ENCODE measurements around the gene PLCL2.
"Not testable (repeated sequence)": the region's sequence is repeated elsewhere in the genome, so short reads cannot be mapped to it uniquely, and the experiment has no call there.

The PLCL2 gene

DNA sequence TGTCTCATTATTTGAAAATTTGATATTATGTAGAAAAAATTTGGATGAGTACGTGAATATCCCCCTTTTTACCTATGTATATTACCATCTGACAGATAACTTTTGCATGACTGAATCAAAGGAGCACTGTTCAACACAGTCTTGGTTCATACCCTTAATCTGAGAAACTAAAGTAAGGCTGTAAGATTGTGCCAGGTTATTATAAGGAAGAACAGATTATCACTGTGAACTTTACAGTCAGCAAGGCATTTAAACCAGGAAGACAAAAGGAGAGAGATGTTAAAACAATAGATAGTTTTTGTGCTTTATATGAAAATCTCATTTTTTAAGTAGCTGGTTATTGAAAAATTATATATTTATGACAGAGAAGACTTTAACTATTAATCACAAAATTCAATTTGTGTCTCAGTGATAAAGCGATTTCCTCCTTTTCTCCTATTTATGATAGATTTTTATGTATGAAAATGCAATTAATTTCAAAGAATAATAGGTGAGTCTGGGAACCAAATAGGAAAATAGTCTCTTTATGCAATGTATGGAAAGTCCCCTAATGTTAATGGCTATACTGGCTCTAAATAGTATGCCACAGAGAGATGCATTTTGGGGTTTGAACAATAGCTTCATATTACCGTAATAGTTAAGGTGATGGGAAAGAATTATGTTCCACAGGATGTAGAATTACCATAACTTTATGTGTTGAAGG, 33.4 kb downstream of the PLCL2 start:
- DNase-seq (ENCODE audit: low spot score), result no peak

DNA sequence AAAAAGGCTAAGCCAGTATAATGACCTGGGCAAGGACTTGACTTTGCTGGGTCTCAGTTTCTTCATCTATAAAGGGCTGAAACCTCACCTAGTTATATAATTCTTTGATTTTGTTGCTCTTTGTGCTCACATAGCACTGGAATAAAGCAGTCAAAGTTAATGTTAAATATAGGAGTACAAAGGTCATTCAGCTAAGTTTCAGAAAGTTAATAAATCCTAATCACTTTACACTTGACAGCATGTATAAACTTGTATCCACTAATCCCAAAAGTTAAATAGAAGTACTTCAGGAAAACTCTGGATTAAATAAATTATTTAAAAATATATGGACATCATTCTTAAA, 33.9 kb downstream of the PLCL2 start:
- no peak for DNase-seq (ENCODE audit: low spot score)

DNA sequence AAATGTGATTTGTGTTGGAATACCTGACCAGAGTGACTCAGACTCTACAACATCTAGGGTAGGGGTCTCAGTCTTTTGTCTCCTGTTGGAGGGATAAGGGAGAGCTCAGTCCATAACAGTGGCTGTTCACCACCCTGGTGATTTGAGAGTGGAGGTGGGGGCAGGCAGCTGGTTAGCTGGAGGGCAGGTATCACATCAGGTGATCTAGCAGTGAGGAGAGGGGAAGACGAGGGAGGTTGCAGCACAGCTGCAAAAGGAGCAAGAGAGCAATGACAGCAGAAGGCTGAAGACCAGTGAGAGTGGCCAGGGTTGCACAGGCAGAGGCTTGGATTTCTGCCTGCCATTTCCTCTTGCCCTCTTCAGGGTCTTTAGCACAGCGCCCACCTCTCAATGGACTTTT, 38.4 kb downstream of the PLCL2 start:
- no peak for DNase-seq (ENCODE audit: low spot score)

DNA sequence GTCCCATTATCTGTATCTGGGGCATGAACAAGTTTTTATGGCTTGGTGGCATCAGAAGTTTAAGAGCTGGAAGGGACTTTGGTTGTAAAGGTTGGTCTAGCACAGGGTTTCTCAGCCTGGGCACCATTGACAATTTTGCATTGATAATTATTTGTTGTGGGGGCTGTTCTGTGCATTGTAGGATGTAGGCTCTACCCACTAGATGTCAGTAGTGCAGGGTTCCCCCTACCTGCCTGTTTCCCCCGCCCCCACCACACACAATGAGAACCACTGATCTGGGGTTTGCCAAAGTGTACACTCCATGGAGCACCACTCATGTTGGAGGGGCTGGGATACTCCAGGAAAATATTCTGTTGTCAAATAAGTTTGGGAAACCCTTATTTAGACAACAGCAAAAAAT, 42.7 kb downstream of the PLCL2 start:
- no peak for DNase-seq (ENCODE audit: low spot score)

DNA sequence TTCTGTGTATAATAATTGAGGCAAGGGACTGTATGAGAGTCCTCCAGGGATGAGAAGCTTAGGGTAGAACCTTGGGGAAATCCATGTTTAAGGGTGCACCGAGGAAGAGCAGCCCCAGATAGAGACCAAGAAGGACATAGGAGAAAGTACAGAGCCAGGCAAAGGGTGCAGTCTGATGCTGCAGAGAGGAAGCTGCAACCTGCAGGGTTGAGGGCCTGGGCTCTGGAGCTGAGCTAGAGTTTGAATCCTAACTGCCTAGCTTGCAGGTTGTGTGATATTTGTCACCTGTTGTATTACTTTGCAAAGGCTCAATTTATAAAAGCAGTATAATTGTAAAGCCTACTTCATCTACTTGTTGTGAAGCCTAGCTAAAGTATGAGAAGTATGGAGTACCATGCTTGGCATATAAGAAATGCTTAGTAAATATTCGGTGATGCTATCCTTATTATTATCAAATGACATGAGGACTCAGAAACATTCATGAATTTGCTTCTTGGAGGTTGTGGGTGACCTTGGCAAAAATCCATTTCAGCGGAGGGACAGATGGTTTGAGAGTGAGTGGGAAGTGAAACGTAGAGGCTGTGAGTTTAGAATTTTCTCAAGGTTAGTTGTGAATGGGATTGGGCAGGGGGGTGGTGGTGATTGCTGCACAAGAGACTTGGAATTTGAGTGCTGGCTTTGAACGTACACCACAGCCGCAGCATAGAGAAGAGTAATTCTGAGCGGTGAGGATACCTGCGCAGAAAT, 43.8 kb downstream of the PLCL2 start:
- no peak for DNase-seq (ENCODE audit: low spot score)

DNA sequence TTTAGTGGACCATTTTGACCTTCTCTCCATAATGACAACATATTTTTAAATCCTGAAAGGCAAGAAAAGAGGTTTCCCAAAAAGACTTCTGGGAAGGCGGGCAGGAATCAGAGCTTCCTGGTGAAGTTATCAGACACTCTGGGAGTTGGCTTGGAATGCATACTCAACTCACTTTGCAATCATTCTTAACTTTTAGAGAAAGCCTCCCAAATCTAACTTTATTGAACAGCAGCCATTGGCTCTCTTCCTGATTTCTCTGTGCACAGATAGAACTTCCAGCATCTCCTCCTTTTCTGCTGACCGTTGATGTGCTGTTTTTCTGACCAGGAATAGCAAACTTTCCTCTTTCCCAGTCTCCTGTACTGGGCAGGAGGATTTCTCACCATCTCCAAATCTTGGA, 44.6 kb downstream of the PLCL2 start:
- DNase-seq (ENCODE audit: low spot score), result no peak

DNA sequence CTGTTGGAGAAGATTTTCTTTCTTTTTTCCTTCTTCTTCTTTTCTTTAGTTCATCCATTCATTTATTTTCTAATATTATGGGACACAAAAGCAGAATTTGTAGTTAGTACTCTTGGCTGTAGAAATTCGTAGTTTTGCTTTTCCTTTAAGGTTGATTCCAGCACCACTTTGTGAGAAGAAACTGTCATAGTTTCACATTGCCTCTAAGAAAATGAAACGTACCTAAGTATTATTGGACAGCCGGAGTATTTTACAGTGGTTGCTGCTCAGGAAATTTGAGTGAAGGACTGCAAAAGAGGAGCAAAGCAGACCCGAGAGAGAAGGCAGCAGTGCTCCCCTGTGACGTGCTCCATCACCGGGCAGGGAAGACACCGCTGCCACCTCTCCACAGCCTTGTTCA, 48.1 kb downstream of the PLCL2 start:
- DNase-seq (ENCODE audit: low spot score), result no peak

DNA sequence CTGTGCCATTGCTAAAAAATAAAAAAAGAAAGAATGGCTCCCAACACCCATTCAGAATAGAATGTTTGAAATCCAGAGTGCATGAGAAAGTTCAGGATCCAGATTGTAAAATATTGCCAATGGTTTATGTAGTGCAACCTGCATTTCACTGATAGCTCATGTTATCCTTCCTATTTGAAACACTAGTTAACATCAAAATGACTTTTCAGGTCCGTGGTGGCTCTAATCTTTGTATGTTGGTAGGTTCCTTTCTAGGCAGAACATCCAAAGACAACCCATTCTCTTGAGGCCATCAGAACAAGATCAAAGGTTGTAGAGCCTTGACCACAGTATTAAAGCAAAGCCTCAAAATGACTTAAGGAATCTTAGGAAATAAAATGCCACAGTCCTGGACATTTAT, 51.0 kb downstream of the PLCL2 start:
- DNase-seq (ENCODE audit: low spot score), result no peak

DNA sequence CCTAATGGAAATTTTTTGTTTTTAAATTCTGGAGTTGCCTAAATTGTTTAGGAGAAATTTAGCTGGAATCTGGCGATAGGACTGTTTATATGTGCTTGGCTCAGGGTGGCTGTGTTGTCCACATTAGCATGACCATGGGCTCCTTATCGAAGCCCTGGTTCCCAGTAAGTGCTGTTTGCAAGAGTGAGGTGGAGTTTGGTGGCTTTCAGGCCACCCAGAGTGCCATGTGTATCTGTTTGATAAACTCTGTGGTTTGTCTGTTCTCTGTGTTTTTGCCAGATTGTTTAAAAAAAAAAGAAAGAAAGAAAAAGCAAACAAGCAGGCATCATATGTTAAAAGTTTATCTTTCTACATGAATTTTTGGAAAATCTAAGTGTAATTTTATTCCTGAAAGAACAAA, 51.5 kb downstream of the PLCL2 start:
- no peak for DNase-seq (ENCODE audit: low spot score)

DNA sequence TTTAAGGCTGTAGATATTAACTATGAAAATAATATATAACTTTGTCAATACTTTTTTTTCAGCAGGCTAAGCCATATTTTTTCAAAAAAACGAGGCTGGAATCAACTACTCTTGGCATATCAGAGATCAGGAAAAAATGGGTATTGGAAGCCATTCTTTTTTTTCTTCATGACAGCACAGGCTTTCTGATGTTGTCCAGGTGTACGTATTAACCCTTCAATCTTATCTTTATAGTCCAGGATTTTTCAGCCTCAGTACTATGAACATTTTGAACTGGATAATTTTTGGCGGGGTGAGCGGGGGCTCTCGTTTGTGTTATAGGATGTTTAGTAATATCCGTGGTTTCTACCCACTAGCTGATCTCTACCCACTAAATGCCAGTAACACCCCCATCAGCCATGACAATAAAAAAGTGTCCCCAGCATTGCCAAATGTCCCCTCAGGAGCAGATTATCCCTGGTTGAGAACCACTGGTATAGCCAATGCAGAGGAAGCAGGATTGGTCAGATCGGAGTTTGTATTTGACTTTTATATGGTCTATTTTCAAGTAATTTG, 52.0 kb downstream of the PLCL2 start:
- no peak for DNase-seq (ENCODE audit: low spot score)

DNA sequence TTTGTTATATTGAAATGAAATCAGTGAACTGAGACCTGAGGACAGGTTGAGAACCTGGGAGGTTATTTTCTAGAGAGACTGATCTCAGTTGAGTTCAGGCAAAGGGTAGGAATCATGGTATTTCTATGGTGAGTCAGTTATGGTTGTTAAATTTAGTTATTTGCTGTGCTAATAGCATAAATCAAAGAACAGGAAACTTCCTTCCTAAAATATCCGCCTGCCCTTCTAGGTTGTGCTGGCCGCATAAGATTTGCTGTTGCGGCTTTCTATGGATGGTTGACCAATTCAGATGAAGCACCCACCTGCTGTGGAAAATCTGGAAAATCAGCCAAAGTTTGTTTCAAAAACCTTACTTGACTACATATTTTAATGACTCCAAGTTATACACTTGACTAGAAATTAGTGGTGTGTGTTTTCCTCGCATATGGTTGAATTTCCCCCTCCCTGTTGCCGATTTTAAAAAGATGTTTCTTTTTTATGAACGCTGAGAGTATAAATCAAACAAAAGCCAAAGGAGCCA, 52.6 kb downstream of the PLCL2 start:
- no peak for DNase-seq (ENCODE audit: low spot score)

DNA sequence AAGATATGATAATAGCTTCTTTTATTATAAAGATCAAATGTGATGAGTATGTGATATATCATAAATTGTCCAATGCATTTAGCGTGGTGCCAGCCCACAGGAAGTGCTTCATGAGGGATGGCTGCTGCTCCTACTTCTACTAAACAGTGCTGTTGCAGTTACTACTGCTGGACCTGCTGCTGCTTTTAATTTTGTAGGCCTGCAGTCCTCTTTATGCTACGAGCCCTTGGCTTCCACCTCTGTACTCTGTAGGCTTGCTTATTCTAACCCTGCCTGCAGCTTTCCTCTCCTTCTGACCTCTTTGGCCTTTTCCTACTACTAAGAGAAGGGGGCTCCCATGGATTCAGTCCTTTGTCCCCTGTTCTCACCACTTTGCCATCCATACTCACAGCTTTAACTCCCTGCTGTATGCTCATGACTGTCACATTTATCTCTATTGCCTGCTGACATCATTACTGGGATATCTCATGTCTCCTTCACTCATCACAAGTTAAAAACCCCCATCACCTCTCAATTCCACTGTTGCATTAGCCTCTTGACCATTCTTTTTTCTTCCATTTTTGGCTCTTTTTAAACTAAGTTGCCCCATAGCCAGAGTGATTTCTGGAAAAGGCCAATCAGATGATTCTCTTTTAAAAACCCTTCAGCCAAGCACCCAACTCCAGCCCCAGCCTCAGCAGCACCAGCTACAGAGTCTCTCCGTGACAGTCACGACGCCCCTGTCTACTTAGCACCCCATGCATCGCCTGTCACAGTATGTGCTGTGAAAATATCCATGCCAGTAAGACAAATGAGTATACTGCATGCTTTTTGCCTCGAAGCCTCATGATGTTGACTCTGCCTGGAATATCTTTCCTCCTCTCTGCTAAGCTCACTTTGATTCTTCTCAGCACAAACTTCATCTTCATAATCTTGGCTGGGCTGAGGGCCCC, 56.3 kb downstream of the PLCL2 start:
- DNase-seq (ENCODE audit: low spot score), result no peak

DNA sequence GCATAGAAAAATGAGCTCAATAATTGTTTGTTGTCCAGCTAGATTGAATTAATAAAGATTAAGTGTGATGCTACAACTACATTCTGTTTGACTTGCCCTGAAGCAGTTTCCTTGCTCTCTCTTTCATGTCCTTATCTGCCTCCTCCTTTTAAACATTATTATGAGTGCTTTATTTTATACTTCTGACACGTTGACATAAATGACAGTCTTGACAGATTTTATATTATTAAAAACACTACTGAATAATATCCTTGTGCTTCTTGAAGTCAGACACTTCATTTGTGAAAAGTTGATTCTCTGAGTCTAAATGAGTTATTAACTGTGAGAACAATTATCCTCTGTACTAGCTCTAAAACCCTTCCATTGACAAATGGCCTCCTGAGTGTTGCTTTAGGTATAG, 58.2 kb downstream of the PLCL2 start:
- DNase-seq (ENCODE audit: low spot score), result no peak

DNA sequence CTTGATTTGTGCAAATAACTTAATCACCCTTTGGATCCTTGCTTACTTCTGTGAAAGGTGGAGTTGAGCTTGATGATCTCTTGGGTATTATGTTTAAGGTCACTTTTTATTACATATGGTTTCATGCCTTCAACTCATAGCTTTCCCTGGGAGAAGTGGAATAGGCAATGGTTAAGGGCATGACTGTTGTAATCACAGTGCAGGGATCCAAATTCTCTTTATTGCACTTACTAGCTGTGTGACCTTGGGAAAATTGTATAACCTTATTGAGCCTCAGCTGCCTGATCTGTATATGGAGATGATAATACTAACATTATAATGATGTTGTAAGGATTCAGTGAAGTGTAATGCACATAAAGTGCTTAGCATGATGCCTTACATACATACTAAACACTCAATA, 59.1 kb downstream of the PLCL2 start:
- DNase-seq (ENCODE audit: low spot score), result no peak

DNA sequence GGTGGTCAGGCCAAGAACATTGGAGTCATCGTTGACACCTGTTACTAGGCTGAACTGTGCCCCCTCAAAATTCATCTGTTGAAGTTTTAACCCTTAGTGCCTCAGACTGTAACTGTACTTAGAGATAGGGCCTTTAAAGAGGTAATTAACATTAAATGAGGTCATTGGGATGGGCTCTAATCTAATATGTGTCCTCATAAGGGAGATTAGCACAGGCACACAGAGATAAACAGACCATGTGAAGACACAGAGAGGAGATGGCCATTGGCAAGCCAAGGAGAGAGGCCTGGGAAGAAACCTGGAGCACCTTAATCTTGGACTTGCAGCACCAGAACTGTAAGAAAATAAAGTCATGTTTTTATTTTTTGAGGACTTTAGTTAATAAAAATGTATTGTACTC, 59.6 kb downstream of the PLCL2 start:
- no peak for DNase-seq (ENCODE audit: low spot score)

DNA sequence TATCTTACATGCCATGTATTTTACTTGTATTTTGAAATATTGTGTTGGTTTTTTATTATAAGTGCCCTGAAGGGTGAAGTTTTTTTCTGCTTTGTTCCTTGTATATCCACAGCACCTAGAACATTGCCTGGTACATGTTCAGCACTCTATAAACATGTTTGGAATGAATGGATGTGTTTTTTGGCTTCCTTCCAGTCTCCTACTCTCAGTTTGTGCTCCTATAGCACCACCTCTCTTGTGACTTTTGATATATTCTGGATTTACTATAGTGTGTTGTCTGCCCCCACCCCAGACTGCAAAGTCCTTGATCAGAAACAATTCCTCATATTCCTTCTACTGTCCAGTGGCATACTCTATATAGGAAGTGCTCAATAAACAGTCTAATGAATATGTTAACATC, 60.6 kb downstream of the PLCL2 start:
- DNase-seq (ENCODE audit: low spot score), result no peak

DNA sequence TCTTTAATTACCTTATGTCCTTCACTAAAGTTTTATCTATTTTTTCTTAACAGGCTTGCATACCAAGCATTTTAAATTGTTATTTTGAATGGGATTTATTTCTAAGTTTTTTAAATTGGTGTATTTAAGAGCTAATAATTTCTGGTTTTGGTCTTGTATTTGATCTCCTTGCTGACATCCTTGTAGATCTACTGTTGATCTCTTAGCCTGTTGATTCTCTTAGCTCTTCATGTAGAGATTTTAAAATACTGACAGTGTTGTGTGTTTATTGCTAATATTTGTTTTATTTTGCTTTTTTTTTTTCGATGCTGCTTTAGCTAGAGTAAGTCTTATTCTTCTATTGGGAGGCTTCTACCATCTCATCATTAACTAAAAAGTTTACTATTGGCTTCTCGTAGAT, 65.5 kb downstream of the PLCL2 start:
- no peak for DNase-seq (ENCODE audit: low spot score)

DNA sequence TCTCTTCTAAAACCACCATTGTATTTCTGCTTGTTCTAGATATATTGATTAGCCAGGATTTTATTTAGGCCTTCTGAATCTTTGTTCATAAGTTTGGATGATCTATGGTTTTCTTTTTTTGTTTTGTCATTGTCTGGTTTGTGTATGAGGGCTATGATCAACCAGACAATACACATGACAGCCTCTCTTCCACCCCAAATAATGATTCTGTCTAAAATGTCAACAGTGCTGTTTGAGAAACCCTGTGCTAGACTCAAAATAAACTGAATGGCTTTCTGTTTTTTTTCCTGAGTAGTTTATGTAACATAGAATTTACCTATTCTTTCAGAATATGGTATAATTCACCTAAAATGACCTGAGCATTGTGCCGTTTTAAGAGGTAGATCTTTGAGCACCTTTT, 66.1 kb downstream of the PLCL2 start:
- DNase-seq (ENCODE audit: low spot score), result no peak

DNA sequence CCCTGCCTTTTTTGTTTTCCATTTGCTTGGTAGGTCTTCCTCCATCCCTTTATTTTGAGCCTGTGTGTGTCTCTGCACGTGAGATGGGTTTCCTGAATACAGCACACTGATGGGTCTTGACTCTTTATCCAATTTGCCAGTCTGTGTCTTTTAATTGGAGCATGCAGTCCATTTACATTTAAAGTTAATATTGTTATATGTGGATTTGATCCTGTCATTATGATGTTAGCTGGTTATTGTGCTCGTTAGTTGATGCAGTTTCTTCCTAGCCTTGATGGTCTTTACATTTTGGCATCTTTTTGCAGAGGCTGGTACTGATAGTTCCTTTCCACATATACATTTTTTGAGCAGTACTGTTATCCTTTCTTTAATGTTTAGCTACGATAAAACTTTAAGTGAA, 73.1 kb downstream of the PLCL2 start:
- not testable (repeated sequence) for DNase-seq (ENCODE audit: low spot score)

DNA sequence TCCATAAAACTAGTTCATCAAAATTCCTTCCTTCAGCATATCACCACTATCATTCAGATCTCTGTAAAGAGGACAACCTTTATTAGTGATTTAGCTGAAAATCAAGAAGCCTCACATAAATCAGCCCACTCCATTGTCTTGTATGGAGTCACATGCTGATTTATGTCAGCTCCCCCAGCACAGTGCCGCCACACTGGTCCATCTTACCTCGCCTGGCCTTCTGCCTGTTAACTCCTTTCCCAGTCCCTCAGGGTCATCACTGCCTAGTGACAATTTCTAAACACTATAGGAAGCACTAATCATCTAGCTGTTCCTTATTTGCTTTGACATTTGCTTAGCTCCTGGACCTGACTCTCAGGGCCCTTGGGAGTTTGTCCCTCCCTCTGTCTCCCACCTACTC, 75.4 kb downstream of the PLCL2 start:
- no peak for DNase-seq (ENCODE audit: low spot score)

DNA sequence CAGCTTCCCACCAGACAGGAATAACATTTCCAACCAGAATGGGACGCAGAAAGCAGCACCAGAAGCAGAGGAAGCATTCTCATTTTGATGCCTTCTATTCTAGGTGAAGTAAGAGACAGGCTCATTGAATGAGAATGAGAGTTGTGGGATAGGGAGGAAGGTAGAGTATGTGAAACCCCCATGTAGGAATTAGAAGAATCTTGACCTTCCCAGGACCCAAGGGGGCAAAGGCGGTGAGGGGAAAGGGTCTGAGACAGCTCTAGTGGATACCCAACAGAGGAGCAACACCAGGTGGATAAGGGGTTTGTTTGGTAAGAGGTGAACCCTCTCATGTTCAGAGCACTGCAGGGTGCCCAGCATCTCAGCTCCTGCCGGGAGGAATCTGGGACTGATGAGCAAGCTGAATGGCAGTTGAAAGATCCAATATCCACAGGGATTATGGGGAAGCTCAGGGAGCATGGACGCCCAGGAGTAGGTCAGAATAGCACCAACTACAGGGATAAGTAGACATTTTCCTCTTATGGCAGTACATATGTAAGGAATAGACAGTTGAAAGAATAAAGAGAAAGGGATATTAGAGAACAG, 77.0 kb downstream of the PLCL2 start:
- DNase-seq (ENCODE audit: low spot score), result no peak

DNA sequence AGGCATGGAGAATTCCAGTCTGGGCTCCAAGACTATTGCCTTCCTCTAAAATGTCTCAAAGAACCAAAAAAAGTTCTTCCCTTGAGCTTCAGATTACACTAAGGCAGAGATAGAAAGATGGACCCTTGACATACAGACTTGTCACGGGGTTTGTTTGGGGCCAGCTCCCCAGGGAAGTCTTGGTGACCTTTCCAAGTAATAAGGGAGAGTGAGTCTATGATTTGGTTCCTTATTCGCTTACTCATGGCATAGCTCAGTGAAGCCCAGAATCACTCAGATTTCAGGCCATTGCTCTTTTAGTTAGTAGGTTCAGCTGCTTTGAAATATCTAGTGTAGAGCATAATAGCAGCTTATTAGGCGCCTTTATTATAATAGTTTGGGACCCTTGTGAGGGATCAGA, 90.3 kb downstream of the PLCL2 start:
- no peak for DNase-seq (ENCODE audit: low spot score)

Data from hepatic stellate cell (primary cell).